NCI-H526 treated with DMSO at 0.1 percent for 48 hours (cell line): ENCODE measurements around the gene ZNF784.

Experiments used
- DNase-seq: peaks from one replicate; lab custom pipeline; 2025; lab: John Stamatoyannopoulos, UW

The ZNF784 gene

DNA sequence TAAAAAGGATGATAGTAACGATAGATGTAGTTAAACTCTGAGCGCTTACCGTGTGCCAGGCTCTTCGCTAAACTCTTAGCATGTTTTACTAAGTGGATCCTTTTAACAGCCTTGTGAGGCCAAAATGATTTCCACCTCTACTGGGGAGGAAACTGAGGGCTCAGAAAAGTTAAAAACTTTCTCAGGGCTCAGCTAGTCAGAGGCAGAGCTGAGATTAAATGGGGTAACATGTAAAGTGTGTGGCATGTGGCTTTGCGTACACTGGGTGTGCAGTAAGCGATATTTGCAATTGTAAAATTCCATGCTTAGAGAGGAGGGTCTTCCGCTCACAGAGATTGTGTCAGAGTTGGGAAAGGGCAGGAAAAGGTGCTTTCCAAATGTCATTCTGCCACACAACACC, 32.2 kb upstream of the ZNF784 start:
- DNase-seq, result no peak

DNA sequence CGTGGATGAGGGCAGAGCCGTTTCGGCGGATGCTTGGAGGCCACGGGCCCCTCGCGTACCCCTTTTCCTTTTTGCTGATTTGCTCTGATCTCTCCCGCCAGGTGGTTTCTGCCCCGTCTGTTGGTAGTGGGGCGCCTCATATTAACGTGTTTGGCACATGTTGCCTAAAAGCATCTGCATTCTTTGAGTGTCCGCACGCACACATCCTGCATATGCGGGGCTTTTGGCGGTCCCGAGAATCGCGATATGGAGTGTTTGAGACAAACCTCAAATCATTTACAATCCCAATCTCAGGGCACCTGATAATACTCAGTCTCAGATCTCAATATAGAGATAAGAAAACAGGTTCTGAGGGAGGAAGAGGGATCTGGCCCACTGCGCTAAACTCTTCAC, 31.3 kb upstream of the ZNF784 start:
- no peak for DNase-seq

GRCh38 chr19:55654868-55655647, 30.7 kb upstream of the ZNF784 start, which contains the start of gene U2AF2:
Gene U2AF2, plus strand, starts transcription at chr19:55655035. Its CDS starts 70 bp downstream, at chr19:55655105.
- peak; percentile 68 for DNase-seq

- peak; percentile 99 for DNase-seq
Measured at GRCh38 chr19:55654323-55654867, 30.0 kb upstream of the ZNF784 start.

- peak; percentile 99 for DNase-seq
Measured at GRCh38 chr19:55653651-55654322, 29.4 kb upstream of the ZNF784 start.

DNA sequence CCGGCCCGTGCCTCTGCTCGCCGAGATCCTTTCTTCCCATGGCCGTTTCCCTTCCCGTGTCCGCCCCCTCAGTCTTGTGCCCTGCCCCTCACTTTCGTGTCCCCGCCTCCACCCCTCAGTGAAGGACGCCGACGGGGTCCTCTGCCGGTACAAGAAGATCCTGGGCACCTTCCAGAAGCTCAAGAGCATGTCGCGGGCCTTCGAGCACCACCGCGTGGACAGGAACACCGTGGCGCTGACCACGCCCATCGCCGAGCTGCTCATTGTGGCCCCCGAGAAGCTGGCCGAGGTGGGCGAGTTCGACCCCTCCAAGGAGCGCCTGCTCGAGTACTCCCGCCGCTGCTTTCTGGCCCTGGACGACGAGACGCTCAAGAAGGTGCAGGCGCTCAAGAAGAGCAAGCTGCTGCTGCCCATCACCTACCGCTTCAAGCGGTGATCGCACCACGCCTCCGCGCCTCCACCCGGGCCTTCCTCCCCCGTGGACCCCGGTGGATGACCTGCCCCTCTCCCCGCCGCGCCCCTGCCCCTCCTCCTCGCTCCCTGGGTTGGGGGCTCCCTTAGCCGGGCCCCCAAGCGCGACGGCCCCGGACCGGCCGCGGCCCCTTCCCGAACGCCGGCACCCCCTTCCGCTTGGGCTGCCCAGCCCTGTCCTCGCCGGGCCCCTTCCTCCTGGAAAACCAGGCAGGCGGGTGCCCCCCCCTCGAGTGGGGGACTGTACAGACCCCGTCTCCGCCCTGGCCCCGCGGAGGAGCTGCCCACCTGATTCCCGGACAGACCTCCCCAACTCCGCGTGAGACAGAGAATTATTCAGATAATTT, 28.2 kb upstream of the ZNF784 start:
- no peak for DNase-seq

DNA sequence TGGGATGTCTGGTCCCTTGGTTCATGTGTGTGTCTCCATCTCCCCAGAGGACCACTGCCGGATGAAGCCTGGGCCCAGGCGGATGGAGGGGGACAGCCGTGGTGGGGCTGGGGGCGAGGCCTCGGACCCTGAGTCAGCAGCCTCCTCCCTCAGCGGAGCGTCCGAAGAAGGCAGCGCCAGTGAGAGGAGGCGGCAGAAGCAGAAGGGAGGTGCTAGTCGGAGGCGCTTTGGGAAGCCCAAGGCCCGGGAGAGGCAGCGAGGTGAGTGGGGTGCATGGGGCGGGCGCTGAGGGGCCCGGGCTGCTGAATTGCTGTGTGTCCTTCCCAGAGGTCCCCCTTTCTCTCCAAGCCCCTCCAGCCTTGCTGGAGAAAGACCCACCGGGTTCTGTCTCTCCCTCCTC, 26.9 kb upstream of the ZNF784 start:
- DNase-seq, result no peak

DNA sequence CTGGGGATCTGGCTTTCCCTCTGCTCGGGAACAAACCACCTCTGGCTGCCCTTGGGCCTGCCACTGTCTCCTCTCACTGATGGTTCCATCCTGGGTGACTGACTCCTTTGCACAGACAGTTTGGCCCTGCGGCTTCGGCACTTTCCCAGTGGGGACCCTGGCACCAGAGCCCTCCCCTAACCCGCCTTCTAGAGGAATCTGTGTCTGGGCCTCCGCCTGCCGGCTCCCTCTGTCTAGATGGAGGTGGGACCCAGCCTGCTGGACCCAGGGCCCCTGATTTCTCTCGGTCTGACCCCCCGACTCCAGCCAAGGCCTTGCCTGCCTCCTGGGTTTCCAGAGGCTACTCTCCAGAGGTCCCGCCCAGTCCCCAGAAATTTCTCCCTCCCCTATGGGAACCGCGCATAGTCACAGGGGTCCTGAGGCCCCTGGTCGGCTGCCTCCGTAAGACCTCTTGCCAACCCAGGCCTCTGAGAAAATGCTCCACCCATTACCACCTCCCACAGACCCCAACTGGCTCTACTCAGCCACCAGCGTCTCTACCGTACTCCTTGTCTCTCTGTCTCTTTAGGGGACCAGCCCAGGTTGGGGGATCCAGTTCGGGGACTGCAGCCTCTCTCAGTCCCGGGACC, 26.4 kb upstream of the ZNF784 start:
- no peak for DNase-seq

GRCh38 chr19:55650126-55650557, 25.8 kb upstream of the ZNF784 start:
- no peak for DNase-seq

DNA sequence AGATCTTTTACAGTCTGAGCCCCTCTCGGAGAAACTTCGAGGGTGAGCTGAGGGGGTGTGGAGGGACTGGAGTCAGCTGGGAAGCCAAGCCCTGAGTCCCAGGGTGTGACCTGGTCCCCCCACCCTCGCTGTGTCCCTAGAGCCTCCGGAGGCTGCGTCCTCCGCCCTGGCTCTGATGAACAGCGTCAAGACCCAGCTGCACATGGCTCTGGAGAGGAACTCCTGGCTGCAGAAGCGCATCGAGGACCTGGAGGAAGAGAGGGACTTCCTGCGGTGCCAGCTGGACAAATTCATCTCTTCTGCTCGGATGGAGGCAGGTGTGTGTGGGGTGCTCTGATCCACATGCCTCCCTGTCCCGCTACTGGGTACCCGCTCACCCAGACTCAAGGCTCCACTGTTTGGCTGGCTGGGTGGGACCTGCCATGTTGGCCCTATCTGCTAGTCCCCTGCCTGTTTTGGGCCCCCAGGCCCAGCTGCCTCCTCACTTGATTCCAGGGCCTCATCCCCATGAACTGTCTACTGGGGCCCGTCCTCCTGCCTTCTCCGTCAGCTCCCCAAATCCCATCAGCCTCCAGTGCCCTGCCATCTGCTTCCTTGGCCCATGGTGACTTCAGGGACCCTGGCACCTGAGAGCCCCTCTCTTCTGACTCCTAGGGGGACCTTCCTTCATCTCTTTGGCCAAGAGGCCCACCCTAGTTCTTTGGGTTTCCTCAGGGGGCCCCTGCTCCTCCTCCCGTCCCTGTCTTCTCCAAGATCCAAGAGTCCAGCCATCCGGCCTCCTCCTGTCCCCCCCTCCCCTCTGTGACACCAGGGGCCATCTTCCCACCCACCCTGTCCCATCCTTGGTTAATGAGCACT, 25.1 kb upstream of the ZNF784 start:
- DNase-seq, result no peak

GRCh38 chr19:55648585-55649267, 24.4 kb upstream of the ZNF784 start:
- DNase-seq, result no peak

- DNase-seq, result peak; percentile 87
Measured at GRCh38 chr19:55647732-55648584, 23.6 kb upstream of the ZNF784 start, which contains the start of gene CCDC106. Gene CCDC106, plus strand, starts transcription at chr19:55648212. Its CDS starts 835 bp downstream, at chr19:55649047.

- DNase-seq, result no peak
Measured at GRCh38 chr19:55646889-55647731, 22.7 kb upstream of the ZNF784 start.

DNA sequence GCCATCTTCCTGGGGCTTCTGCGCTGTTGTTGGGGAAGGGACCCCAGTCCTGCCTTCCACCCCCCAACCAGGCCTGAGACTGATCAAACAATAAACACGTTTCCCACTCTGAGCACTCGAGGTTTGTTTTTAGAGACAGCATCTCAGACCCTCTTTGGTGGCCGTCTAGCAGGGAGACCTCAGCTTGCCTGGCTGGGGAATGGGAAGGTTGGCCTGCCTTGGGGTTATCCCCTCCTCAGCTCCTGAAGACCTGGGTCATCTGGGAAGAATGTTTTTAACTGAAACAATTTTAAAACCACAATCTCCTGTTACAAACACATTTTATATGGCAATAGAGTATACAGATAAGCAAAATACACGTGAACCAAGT, 21.1 kb upstream of the ZNF784 start:
- no peak for DNase-seq

- no peak for DNase-seq
Measured at GRCh38 chr19:55644842-55645511, 20.6 kb upstream of the ZNF784 start.

DNA sequence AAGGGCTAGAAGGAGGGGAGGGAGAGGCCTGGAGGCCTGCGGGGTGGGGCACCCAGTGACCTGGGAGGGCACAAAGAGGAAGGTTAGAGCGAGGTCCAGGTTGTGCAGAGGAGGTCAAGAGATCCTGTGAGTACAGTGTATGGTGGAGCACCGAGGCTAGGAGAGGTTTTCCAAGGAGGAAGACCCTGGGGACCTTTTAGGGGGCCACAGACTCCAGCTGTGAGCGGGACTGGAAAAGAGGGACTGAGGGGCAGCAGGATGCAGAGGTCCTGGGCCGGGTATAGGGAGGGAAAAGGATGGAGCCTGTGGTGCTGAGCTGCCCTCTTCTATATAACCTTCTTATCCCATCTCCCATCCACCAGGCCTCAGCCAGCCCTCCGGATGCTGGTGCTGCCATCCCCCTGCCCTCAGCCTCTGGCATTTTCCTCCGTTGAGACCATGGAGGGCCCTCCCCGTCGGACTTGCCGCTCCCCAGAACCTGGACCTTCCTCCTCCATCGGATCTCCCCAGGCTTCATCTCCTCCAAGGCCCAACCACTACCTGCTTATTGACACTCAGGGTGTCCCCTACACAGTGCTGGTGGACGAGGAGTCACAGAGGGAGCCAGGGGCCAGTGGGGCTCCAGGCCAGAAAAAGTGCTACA, 19.9 kb upstream of the ZNF784 start:
- no peak for DNase-seq

GRCh38 chr19:55643887-55644176, 19.5 kb upstream of the ZNF784 start:
- DNase-seq, result no peak
